GM21576 (cell line): ENCODE data around the gene CARHSP1.
"Not testable (repeated sequence)": the region's sequence is repeated elsewhere in the genome, so short reads cannot be mapped to it uniquely, and the experiment has no call there.

Experiments
- ATAC-seq: cut with Tn5 transposase; IDR thresholded peaks from one replicate; pipeline ENCODE4 v1.9.1; 2021; ENCODE audit warnings: mild to moderate bottlenecking, moderate library complexity; ENCODE audit not compliant: unreplicated experiment

The CARHSP1 gene

DNA sequence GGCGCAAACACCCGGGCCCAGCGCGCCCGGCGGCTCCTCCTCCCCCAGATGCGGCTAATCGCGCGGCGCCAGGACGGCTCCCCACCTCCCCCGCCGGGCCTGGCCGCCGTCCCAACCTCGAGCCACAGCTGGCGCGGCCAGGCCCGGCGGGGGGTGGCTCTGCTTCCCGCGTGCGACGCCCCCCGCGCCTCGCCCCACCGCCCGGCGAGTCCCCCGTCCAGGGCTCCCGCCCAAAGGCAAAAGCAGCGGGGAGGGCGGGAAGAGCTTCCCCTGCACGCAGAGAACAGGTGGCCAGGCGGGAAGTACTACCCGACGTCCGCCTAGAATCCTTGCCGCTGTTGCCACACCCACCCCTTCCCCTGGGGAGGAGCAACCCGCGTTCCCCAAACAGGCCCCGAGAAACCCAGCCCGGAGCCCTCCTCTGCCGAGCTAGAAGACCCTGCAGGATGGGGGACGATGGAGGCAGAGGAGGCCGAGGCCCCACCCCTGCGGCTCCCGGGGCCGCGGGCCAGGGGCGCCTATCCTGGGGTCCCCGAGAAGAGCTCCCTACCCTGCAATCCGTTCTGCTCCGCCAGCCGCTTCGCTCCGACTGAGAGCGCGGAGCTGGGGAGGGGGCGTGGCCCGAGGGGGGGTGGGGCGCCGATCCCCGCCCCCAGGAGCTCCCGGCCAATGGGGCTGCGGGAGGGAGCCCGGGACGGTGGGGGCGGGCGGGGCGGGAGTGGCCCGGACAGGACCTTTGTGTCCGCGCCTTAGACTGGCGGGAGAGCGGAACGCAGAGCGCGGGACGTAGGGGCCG is at the start of gene CARHSP1:
Gene CARHSP1, minus strand, starts transcription at position 591 of the 796 bp plus-strand sequence. CDS start 9,678 bp downstream, outside the sequence.
- ATAC-seq: peak; percentile 66

GRCh38 chr16:8917336-8917735 is 48.5 kb upstream of the CARHSP1 start:
- ATAC-seq: not testable (repeated sequence)

- ATAC-seq: no peak
Measured at GRCh38 chr16:8916541-8917225, 47.9 kb upstream of the CARHSP1 start.

DNA sequence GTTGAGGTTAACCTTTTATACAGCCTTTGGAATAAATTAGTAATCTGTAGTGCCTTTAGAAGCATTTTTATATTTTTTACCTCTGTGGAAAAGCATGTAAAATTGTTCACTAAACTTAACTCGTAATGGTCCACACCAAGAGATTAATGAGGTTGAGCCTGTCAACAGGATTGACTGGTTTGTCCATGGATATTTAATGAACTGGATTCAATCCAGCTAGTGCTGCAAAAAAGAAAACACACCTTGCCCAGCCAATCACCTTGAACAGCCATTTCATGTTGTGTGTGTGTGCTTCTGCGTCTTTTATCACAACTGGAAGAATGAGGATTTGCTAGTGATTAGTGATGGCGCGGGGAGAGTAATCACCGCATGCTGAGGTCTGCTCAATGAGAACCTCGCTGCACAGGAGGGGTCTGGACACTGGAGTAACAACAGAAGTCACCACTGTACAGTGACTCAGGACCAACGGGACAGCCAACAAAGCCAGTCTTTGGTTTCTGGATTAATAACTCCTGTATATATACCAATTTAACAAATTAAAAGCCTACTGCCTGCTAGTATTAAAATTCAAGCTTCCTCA is 47.0 kb upstream of the CARHSP1 start:
- ATAC-seq: no peak

DNA sequence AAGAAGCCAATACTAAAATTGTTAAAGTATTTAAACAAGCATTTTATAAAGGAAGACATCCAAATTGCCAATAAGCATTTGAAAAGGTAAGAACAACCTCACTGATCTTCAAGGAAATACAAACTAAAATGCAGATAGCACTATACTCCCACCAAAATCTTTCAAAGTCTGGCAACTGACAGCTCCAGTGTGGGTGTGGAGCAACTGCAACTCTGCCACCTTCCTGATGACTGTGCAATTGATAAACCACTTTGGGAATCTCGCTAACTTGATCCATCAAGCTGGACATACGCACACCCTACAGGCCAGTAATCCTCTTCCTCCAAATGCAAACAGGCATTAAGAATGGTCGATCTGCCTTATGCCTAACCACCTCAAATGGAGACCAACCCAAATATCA is 45.3 kb upstream of the CARHSP1 start:
- ATAC-seq: no peak

GRCh38 chr16:8912793-8913192 is 44.0 kb upstream of the CARHSP1 start:
- no peak for ATAC-seq

- ATAC-seq: no peak
Measured at GRCh38 chr16:8910811-8911210, 42.0 kb upstream of the CARHSP1 start.

DNA sequence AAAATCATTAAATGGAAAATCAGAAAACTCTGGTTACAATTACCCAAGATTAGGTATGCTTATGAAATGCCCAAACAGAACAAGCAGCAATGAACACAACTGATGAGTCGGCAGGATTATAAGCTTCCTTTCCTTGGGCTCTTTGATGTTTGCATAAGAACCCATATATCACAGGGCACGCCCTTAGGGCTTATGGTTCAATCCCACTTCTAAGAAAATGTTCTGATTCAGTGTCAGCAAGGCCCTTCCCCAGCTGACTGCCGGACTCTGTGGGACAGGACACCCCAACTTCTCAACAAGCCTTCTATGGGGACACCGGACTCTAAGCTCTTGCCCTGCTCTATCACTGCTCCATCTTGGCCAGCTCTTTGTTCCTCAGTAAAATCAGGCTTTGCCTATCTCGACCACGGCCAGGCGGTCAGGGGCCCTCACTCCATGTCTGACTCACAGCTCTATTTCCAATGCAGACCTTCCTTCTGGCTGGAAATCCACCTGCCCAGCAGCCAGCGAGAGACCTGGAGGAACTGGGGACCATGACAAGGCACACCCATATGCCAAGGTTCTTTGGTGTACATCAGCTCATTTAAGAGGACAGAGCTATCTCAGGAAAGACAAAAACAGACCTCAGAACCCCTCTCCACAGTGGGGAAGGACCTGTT is 40.1 kb upstream of the CARHSP1 start:
- ATAC-seq: no peak

GRCh38 chr16:8907096-8907495 is 38.3 kb upstream of the CARHSP1 start:
- ATAC-seq: no peak

- no peak for ATAC-seq
Measured at GRCh38 chr16:8905795-8906591, 37.2 kb upstream of the CARHSP1 start.

- ATAC-seq: no peak
Measured at GRCh38 chr16:8905168-8905762, 36.5 kb upstream of the CARHSP1 start.

GRCh38 chr16:8904018-8904430 is 35.2 kb upstream of the CARHSP1 start:
- ATAC-seq: no peak

- ATAC-seq: no peak
Measured at GRCh38 chr16:8903004-8903403, 34.2 kb upstream of the CARHSP1 start.

GRCh38 chr16:8901320-8901861 is 32.6 kb upstream of the CARHSP1 start:
- ATAC-seq: no peak

DNA sequence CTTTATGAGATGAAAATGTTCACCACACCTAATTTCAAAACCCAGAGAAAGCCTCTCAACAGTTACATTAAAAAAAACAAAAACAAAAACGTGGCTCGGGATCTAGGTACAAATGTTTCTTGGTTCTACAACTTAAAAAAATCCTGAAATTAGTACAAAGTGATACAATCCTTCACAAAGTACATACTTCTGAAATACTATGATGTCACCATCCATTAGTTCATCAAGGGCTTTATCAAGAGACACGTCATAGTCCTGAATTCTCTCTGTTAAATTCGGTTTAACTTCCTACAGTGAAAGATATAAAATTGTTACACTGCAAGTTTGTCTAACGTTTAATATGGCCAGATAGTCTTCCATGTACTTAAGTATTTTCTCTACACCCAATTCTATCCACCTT is 31.5 kb upstream of the CARHSP1 start:
- ATAC-seq: no peak

- ATAC-seq: no peak
Measured at GRCh38 chr16:8899709-8900317, 31.0 kb upstream of the CARHSP1 start.

DNA sequence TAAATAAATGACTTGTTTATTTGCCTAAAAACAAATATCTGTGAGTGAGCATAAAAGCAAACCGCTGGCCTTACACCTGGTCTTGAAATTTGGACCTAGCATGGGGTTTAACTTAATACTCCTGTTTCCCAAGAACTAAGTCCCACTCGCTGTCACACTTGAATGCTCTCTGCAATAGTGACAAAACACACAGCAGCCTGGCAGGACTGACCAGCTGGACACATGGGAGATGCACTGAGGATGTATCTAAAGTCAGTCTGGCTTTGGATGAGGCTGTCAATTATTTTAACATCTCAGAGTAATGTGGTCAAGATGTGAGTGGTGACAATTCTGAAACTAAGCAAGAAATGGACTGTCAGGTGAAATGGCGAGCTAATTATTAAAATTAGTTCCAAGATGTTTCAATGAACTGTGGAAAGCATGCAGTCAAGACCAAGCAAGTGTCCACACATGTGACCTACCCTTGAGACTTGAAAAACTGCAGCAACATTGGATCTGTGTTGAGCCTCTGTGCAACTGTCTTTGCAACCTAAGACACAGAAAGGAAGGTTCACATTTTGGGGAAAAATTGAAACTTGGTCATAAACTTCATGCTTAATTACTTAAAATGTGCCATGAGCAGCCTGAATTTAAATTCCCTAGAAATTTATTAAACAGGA is 30.0 kb upstream of the CARHSP1 start:
- ATAC-seq: no peak

- no peak for ATAC-seq
Measured at GRCh38 chr16:8894736-8895334, 26.0 kb upstream of the CARHSP1 start.
